Uterus (tissue), 4 donors: ENCODE measurements around the gene RHO. TPM values are rescaled to one million over a fixed set of nuclear protein-coding genes. Genes with fewer than 3 reads are reported as not detected.

ENCODE experiments used
- DNase-seq, 2 donors: peaks; one replicate each; pipeline ENCODE4 v3.0.0-alpha.2; 2019 to 2020
- H3K27ac ChIP-seq, 2 donors: fragments of 200-600 bp; sonication (generic); 1 replicate in 1 of 2; 2 replicates in 1 of 2; pipeline ENCODE4 v1.5.1; 2016 to 2018
- H3K27me3 ChIP-seq, 2 donors: fragments of 200-600 bp; sonication (generic); one replicate each; pipeline ENCODE4 v1.5.1; 2018 to 2019; ENCODE audit warnings: control low read depth in 1 of 2
- H3K36me3 ChIP-seq, 2 donors: fragments of 200-600 bp; sonication (generic); one replicate each; pipeline ENCODE4 v1.5.1; 2019; ENCODE audit warnings: control low read depth in 1 of 2
- H3K4me1 ChIP-seq, 2 donors: fragments of 200-600 bp; sonication (generic); one replicate each; pipeline ENCODE4 v1.5.1; 2018 to 2019; ENCODE audit warnings: control low read depth in 1 of 2
- H3K4me3 ChIP-seq, 2 donors: fragments of 200-600 bp; sonication (generic); 1 replicate in 1 of 2; 2 replicates in 1 of 2; pipeline ENCODE4 v1.5.1; 2018 to 2019; ENCODE audit warnings: mild to moderate bottlenecking in 1 of 2
- H3K9me3 ChIP-seq, 2 donors: fragments of 200-600 bp; sonication (generic); one replicate each; pipeline ENCODE4 v1.5.1; 2019; ENCODE audit warnings: control low read depth in 1 of 2
- POLR2A ChIP-seq, 2 donors: fragments of 450-650 bp; IDR thresholded peaks; one replicate each; pipeline ENCODE4 v1.6.1; 2016; ENCODE audit warnings: antibody characterized with exemption in 2 of 2, mild to moderate bottlenecking in 1 of 2, moderate library complexity in 1 of 2
- intact Hi-C: fragments of 100-400 bp; cut with DNase I; formaldehyde crosslinking; loops from one replicate; pipeline ENCODE4 v1.15.1; 2023; ENCODE audit warnings: low total_unique reads
- total RNA-seq, 4 donors: library from RNA; depleted of rRNA in 3 of 4; stranded (reverse); fragments of >200 nt in 3 of 4; gene quantifications; one replicate each; pipeline versions ENCODE4 v1.1.0 to v1.2.4, GENCODE V29; 2014 to 2023
- TF ChIP-seq, protein P1 (sequence below), 4 experiments: fragments of 200-600 bp in 2 of 4; fragments of 450-650 bp in 2 of 4; sonication (generic) in 2 of 4; IDR thresholded peaks; one replicate each; pipeline ENCODE4 v1.5.1; 2016 to 2019; ENCODE audit warnings: antibody characterized with exemption in 4 of 4, mild to moderate bottlenecking in 2 of 4, moderate library complexity in 1 of 4
- donor health status: DM: yes; HTN: yes; CAD: no.

Gene RHO
- total RNA-seq, 4 donors from 2014 or later, result 0.34 TPM; not detected in 3

DNA sequence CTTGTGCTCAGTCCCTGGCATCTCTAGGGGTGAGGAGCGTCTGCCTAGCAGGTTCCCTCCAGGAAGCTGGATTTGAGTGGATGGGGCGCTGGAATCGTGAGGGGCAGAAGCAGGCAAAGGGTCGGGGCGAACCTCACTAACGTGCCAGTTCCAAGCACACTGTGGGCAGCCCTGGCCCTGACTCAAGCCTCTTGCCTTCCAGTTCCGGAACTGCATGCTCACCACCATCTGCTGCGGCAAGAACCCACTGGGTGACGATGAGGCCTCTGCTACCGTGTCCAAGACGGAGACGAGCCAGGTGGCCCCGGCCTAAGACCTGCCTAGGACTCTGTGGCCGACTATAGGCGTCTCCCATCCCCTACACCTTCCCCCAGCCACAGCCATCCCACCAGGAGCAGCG is 5.0 kb downstream of the RHO start:
- Histone ChIP-seq H3K4me1 (no peaks in the 10 kb centered on the region), H3K27me3 (no peaks in the 10 kb centered on the region), H3K4me3 (no peak overlapping the region), H3K9me3 (no peaks in the 10 kb centered on the region), H3K27ac (no peak overlapping the region), H3K36me3 (no peaks in the 10 kb centered on the region)
- intact Hi-C loops, result no loop called here
- DNase-seq, result no peak
- no peak for TF ChIP-seq POLR2A (IDR thresholded peaks at IDR 0.05)
- TF ChIP-seq, protein P1, sequence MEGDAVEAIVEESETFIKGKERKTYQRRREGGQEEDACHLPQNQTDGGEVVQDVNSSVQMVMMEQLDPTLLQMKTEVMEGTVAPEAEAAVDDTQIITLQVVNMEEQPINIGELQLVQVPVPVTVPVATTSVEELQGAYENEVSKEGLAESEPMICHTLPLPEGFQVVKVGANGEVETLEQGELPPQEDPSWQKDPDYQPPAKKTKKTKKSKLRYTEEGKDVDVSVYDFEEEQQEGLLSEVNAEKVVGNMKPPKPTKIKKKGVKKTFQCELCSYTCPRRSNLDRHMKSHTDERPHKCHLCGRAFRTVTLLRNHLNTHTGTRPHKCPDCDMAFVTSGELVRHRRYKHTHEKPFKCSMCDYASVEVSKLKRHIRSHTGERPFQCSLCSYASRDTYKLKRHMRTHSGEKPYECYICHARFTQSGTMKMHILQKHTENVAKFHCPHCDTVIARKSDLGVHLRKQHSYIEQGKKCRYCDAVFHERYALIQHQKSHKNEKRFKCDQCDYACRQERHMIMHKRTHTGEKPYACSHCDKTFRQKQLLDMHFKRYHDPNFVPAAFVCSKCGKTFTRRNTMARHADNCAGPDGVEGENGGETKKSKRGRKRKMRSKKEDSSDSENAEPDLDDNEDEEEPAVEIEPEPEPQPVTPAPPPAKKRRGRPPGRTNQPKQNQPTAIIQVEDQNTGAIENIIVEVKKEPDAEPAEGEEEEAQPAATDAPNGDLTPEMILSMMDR (IDR thresholded peaks at IDR 0.05), result no peak

DNA sequence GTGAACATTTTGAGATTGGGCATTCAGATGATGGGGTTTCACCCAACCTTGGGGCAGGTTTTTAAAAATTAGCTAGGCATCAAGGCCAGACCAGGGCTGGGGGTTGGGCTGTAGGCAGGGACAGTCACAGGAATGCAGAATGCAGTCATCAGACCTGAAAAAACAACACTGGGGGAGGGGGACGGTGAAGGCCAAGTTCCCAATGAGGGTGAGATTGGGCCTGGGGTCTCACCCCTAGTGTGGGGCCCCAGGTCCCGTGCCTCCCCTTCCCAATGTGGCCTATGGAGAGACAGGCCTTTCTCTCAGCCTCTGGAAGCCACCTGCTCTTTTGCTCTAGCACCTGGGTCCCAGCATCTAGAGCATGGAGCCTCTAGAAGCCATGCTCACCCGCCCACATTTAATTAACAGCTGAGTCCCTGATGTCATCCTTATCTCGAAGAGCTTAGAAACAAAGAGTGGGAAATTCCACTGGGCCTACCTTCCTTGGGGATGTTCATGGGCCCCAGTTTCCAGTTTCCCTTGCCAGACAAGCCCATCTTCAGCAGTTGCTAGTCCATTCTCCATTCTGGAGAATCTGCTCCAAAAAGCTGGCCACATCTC is 6.1 kb downstream of the RHO start:
- Histone ChIP-seq H3K4me3 (no peak overlapping the region), H3K9me3 (no peaks in the 10 kb centered on the region), H3K27ac (no peak overlapping the region), H3K36me3 (no peaks in the 10 kb centered on the region), H3K4me1 (no peaks in the 10 kb centered on the region), H3K27me3 (no peaks in the 10 kb centered on the region)
- no peak for DNase-seq
- TF ChIP-seq, protein P1 (IDR thresholded peaks at IDR 0.05), result no peak
- TF ChIP-seq POLR2A (IDR thresholded peaks at IDR 0.05), result no peak
- intact Hi-C loops, result no loop called here

DNA sequence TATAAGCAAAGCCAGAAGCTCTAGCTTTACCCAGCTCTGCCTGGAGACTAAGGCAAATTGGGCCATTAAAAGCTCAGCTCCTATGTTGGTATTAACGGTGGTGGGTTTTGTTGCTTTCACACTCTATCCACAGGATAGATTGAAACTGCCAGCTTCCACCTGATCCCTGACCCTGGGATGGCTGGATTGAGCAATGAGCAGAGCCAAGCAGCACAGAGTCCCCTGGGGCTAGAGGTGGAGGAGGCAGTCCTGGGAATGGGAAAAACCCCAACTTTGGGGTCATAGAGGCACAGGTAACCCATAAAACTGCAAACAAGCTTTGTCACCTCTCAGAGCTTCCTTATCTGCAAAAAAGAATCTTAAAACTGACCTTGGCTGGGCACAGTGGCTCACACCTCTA is 6.6 kb downstream of the RHO start:
- H3K4me1 ChIP-seq, result no peaks in the 10 kb centered on the region
- intact Hi-C loops, result no loop called here
- H3K27ac ChIP-seq, result no peak overlapping the region
- H3K36me3 ChIP-seq, result no peaks in the 10 kb centered on the region
- no peaks in the 10 kb centered on the region for H3K9me3 ChIP-seq
- DNase-seq, result no peak
- no peaks in the 10 kb centered on the region for H3K27me3 ChIP-seq
- no peak for TF ChIP-seq POLR2A (IDR thresholded peaks at IDR 0.05)
- TF ChIP-seq, protein P1 (IDR thresholded peaks at IDR 0.05), result no peak
- no peak overlapping the region for H3K4me3 ChIP-seq

DNA sequence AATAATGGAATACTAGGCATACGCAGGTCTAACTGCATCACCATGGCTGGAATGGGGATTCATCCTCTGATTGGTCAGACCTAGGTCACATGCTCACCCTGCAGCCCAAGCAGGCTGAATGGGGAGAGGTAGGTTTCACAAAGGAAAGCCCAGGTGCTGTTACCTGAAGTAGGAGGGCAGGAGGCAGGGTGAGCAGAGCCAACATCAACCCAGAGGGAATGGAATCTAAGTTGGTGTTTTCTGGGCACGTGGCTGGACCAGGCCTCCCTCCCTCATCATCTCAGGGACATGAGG is 7.9 kb downstream of the RHO start:
- Histone ChIP-seq H3K4me1 (no peaks in the 10 kb centered on the region), H3K27me3 (no peaks in the 10 kb centered on the region), H3K27ac (no peak overlapping the region), H3K4me3 (no peak overlapping the region), H3K9me3 (no peaks in the 10 kb centered on the region), H3K36me3 (no peaks in the 10 kb centered on the region)
- TF ChIP-seq, protein P1 (IDR thresholded peaks at IDR 0.05), result no peak
- TF ChIP-seq POLR2A (IDR thresholded peaks at IDR 0.05), result no peak
- DNase-seq, result no peak
- intact Hi-C loops, result no loop called here

DNA sequence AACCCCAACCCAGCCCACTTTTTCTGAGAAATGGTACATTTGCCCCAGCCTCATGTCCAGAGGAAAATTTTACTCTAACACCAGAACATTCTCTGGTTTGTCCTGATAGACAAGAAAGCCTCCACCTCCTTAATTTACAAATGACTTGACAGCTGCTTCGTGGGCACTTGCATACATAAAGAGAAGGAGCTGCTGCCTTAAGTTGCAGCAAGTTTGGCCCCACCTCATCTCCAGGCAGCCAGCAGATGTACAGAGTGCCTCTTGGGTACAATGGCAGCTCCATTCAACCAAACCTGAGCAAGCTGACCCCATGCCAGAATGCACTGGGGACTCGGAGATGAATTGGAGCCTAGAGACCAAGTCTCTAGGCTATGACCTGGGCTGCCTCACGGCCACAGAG is 8.4 kb downstream of the RHO start:
- intact Hi-C loops, result no loop called here
- no peaks in the 10 kb centered on the region for H3K36me3 ChIP-seq
- H3K4me1 ChIP-seq, result no peaks in the 10 kb centered on the region
- no peak overlapping the region for H3K4me3 ChIP-seq
- no peak for DNase-seq
- H3K27ac ChIP-seq, result no peak overlapping the region
- H3K27me3 ChIP-seq, result no peaks in the 10 kb centered on the region
- TF ChIP-seq, protein P1 (IDR thresholded peaks at IDR 0.05), result no peak
- TF ChIP-seq POLR2A (IDR thresholded peaks at IDR 0.05), result no peak
- no peaks in the 10 kb centered on the region for H3K9me3 ChIP-seq
